Fibroblast of the aortic adventitia (primary cell): Measurements from ENCODE around the gene ERFE. TPM values are rescaled to one million over a fixed set of nuclear protein-coding genes. Genes with fewer than 3 reads are reported as not detected.
A peak's percentile ranks its signal among the peaks of the same experiment; 100 is the strongest.
"Not testable (repeated sequence)": the region's sequence is repeated elsewhere in the genome, so short reads cannot be mapped to it uniquely, and the experiment has no call there.

ENCODE experiments used
- DNase-seq: peaks from one replicate; pipeline ENCODE4 v3.0.0-alpha.2; 2010; ENCODE audit warnings: low read depth
- H3K4me3 ChIP-seq: 2 replicates; pipeline ENCODE4 v1.5.1; 2011; ENCODE audit warnings: low read depth, mild to moderate bottlenecking, control low read depth, low read length, moderate library complexity
- CTCF ChIP-seq: IDR thresholded peaks from 2 replicates; pipeline ENCODE4 v1.5.1; 2011; ENCODE audit warnings: mild to moderate bottlenecking, low read length, control low read depth, inconsistent platforms; ENCODE audit not compliant: insufficient read depth
- total RNA-seq: library from RNA; depleted of rRNA; stranded (reverse); fragments of >200 nt; gene quantifications from 2 replicates; pipeline ENCODE4 v1.2.3, GENCODE V29; 2012; ENCODE audit warnings: low replicate concordance

The ERFE gene
- total RNA-seq = 2.8 and 3.4 TPM in 2 replicates

- H3K4me3 ChIP-seq = peak within 1 kb of the TSS; percentile 50
- TF ChIP-seq CTCF = peak; percentile 49
- DNase-seq = no peak
Measured at GRCh38 chr2:238158509-238159070, at the start of gene ERFE. Gene ERFE (plus strand): TSS chr2:238158970. CDS start chr2:238159008, 38 bp downstream.

GRCh38 chr2:238113611-238114010, 45.2 kb upstream of the ERFE start:
- DNase-seq = no peak
- H3K4me3 ChIP-seq = no peak overlapping the region
- TF ChIP-seq CTCF = no peak

GRCh38 chr2:238114331-238114841, 44.4 kb upstream of the ERFE start:
- TF ChIP-seq CTCF = no peak
- H3K4me3 ChIP-seq = no peak overlapping the region
- no peak for DNase-seq

GRCh38 chr2:238114851-238115660, 43.7 kb upstream of the ERFE start:
- DNase-seq = no peak
- no peak overlapping the region for H3K4me3 ChIP-seq
- no peak for TF ChIP-seq CTCF

GRCh38 chr2:238115709-238116108, 43.1 kb upstream of the ERFE start:
- H3K4me3 ChIP-seq, DNase-seq: not testable (repeated sequence)

GRCh38 chr2:238116298-238117198, 42.2 kb upstream of the ERFE start:
- no peak overlapping the region for H3K4me3 ChIP-seq
- TF ChIP-seq CTCF = no peak
- DNase-seq = no peak
